ENCODE results near the gene ACP7.

DNA sequence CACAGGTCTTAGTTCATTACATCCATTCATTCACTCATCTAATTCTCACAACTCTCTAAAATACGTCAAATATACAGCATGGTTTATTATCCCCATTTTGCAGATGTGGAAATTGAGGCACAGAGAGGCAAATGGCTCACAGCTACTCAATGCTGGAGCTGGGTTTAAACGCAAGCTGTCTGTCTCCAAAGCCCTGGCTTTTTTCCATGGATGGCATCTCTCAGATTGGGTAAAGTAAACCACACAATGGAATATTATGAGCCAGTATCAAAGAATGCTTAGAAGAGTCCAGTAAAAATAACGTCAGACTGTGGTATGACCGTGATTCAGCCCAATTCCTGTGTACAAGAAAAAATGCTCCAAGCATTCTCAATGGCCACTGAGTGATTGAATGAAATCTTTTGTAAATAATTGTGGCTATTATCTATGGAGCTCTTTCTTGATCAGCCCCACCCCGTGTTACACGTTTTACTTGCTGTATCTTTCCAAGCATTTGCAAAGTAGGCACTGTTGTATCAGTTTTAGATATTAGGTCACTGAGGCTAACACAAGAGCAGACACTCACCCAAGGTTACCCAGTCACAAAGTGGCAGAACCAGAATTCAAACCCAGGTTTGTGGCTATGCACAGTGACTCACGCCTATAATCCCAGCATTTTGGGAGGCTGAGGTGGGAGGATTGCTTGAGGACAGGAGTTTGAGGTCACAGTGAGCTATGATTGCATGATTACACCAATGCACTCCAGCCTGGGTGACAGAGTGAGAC is 5.5 kb upstream of the ACP7 start:
- TF ChIP-seq CTCF (IDR thresholded peaks at IDR 0.05), result no peak
- no peak for TF ChIP-seq ZFX (IDR thresholded peaks at IDR 0.05; ENCODE audit: borderline replicate concordance)

Measured in 22Rv1 (cell line).